ENCODE measurements around the gene PIANP. TPM values are rescaled to one million over a fixed set of nuclear protein-coding genes. Genes with fewer than 3 reads are reported as not detected.
A peak's percentile ranks its signal among the peaks of the same experiment; 100 is the strongest.

The PIANP gene
- total RNA-seq, 2 donors from 2014 or later: 1.3 to 1.9 TPM

GRCh38 chr12:6646276-6647082 is 54.1 kb downstream of the PIANP start:
- Mint-ChIP-seq H3K4me1 (peaks cover 14% of the 10 kb centered on the region), H3K36me3 (ENCODE audit: low read depth) (peaks cover 8% of the 10 kb centered on the region), H3K4me3 (peak overlapping the region; percentile 83), H3K27me3 (peaks cover 9% of the 10 kb centered on the region), H3K27ac (no peak overlapping the region)
- no peak for DNase-seq
- ATAC-seq: peak; percentile 8
- no peaks in the 10 kb centered on the region for H3K9me3 ChIP-seq (ENCODE audit: control insufficient read depth, low read length, poor library complexity, severe bottlenecking)

GRCh38 chr12:6644903-6645302 is 55.7 kb downstream of the PIANP start:
- ATAC-seq (no peak), DNase-seq (no peak)
- Mint-ChIP-seq H3K4me1 (peaks cover 12% of the 10 kb centered on the region), H3K27me3 (peaks cover 13% of the 10 kb centered on the region), H3K4me3 (no peak overlapping the region), H3K36me3 (ENCODE audit: low read depth) (peaks cover 5% of the 10 kb centered on the region), H3K27ac (no peak overlapping the region)
- H3K9me3 ChIP-seq (ENCODE audit: control insufficient read depth, low read length, poor library complexity, severe bottlenecking): no peaks in the 10 kb centered on the region

- no peak overlapping the region for H3K4me3 Mint-ChIP-seq
- no peaks in the 10 kb centered on the region for H3K9me3 ChIP-seq (ENCODE audit: control insufficient read depth, low read length, poor library complexity, severe bottlenecking)
- ATAC-seq: peak; percentile 40
- peaks cover 5% of the 10 kb centered on the region for H3K36me3 Mint-ChIP-seq (ENCODE audit: low read depth)
- DNase-seq: no peak
- H3K27ac Mint-ChIP-seq: no peak overlapping the region
- H3K27me3 Mint-ChIP-seq: peaks cover 13% of the 10 kb centered on the region
- H3K4me1 Mint-ChIP-seq: peaks cover 12% of the 10 kb centered on the region
These were observed 56.4 kb downstream of the PIANP start for GRCh38 chr12:6644257-6644596.

Other genes with a start within 250 kb of the PIANP start
- 10 to 100 TPM; 19.6 to 23.1 TPM for gene TAPBPL, start 248.8 kb downstream of the PIANP start, total RNA-seq
- 10 to 100 TPM; 33.1 to 38.5 TPM for gene VAMP1, start 230.1 kb downstream of the PIANP start, total RNA-seq
- 10 to 100 TPM; 36.6 to 42.2 TPM for gene MRPL51, start 207.6 kb downstream of the PIANP start, total RNA-seq
- 10 to 100 TPM; 16.9 to 24.3 TPM for gene NCAPD2, start 206.7 kb downstream of the PIANP start, total RNA-seq
- 100 to 1,000 TPM; 640 to 695 TPM for gene GAPDH, start 166.3 kb downstream of the PIANP start, total RNA-seq
- gene IFFO1, start 144.8 kb downstream of the PIANP start, total RNA-seq: 10 to 100 TPM; 29.3 to 37.3 TPM
- gene NOP2, start 132.5 kb downstream of the PIANP start, total RNA-seq: 100 to 1,000 TPM in 1 of 2 donors, 10 to 100 TPM in 1; 90.0 to 122 TPM
- gene CHD4, start 93.4 kb downstream of the PIANP start, total RNA-seq: 100 to 1,000 TPM; 461 to 574 TPM
- gene LPAR5, start 64.9 kb downstream of the PIANP start, total RNA-seq: 1 to 10 TPM; 2.9 to 8.1 TPM
- gene ACRBP, start 53.4 kb downstream of the PIANP start, total RNA-seq: 10 to 100 TPM in 1 of 2 donors, 1 to 10 TPM in 1; 3.4 to 90.0 TPM
- gene ING4, start 37.7 kb downstream of the PIANP start, total RNA-seq: 10 to 100 TPM; 28.1 to 29.3 TPM
- 10 to 100 TPM; 62.9 to 66.3 TPM for gene ZNF384, start 11.4 kb downstream of the PIANP start, total RNA-seq
- 10 to 100 TPM; 13.9 to 17.9 TPM for gene COPS7A, start 23.2 kb upstream of the PIANP start, total RNA-seq
- gene MLF2, start 52.3 kb upstream of the PIANP start, total RNA-seq: 100 to 1,000 TPM; 104 to 108 TPM
- gene PTMS, start 65.5 kb upstream of the PIANP start, total RNA-seq: 10 to 100 TPM in 1 of 2 donors, 1 to 10 TPM in 1; 7.0 to 12.0 TPM
- 1 to 10 TPM; 3.8 to 4.6 TPM for gene LAG3, start 71.7 kb upstream of the PIANP start, total RNA-seq
- 100 to 1,000 TPM; 187 to 205 TPM for gene CD4, start 88.7 kb upstream of the PIANP start, total RNA-seq
- under 1 TPM in 1 of 2 donors, not detected in 1; 0.63 TPM for gene GPR162, start 121.0 kb upstream of the PIANP start, total RNA-seq
- 1 to 10 TPM in 1 of 2 donors, under 1 TPM in 1; 0.97 to 1.3 TPM for gene P3H3, start 127.6 kb upstream of the PIANP start, total RNA-seq
- under 1 TPM; 0.26 to 0.45 TPM for gene GNB3, start 140.1 kb upstream of the PIANP start, total RNA-seq
- under 1 TPM; 0.65 to 0.87 TPM for gene CDCA3, start 150.5 kb upstream of the PIANP start, total RNA-seq
- gene USP5, start 151.3 kb upstream of the PIANP start, total RNA-seq: 10 to 100 TPM; 65.7 to 76.1 TPM
- 100 to 1,000 TPM; 140 to 144 TPM for gene TPI1, start 166.7 kb upstream of the PIANP start, total RNA-seq
- 1 to 10 TPM; 6.7 to 8.7 TPM for gene SPSB2, start 172.5 kb upstream of the PIANP start, total RNA-seq
- gene LRRC23, start 204.0 kb upstream of the PIANP start, total RNA-seq: 10 to 100 TPM in 1 of 2 donors, 1 to 10 TPM in 1; 7.3 to 13.4 TPM
- gene ENO2, start 213.8 kb upstream of the PIANP start, total RNA-seq: 10 to 100 TPM; 80.2 to 80.7 TPM
- gene ATN1, start 227.1 kb upstream of the PIANP start, total RNA-seq: 10 to 100 TPM; 24.1 to 28.9 TPM
- gene RNU7-1, start 243.0 kb upstream of the PIANP start, total RNA-seq: not detected
- 100 to 1,000 TPM; 192 to 226 TPM for gene C12orf57, start 243.2 kb upstream of the PIANP start, total RNA-seq